SIG-M5 (cell line): ENCODE measurements around the gene SGSM2.

Experiments
- DNase-seq: peaks from one replicate; lab custom pipeline; 2025; lab: John Stamatoyannopoulos, UW

Gene SGSM2

GRCh38 chr17:2427215-2427614 lies 89.9 kb downstream of the SGSM2 start:
- no peak for DNase-seq

GRCh38 chr17:2427910-2428309 lies 90.6 kb downstream of the SGSM2 start:
- no peak for DNase-seq
